Gastroesophageal sphincter (tissue), 4 donors: ENCODE measurements around the gene RAB3C. TPM values are rescaled to one million over a fixed set of nuclear protein-coding genes. Genes with fewer than 3 reads are reported as not detected.

Experiments
- ATAC-seq: fragments of 150-250 bp; one replicate; pipeline ENCODE4 v1.9.1; 2016; ENCODE audit warnings: mild to moderate bottlenecking, moderate library complexity
- H3K27ac ChIP-seq, 4 donors: fragments of 200-600 bp; sonication (generic) in 3 of 4; 1 replicate in 3 of 4; 2 replicates in 1 of 4; pipeline ENCODE4 v1.5.1; 2016 to 2019
- H3K27me3 ChIP-seq: fragments of 200-600 bp; sonication (generic); one replicate; pipeline ENCODE4 v1.5.1; 2019
- H3K36me3 ChIP-seq, 2 donors: fragments of 200-600 bp; sonication (generic); one replicate each; pipeline ENCODE4 v1.5.1; 2019; ENCODE audit warnings: control low read depth in 1 of 2
- H3K4me1 ChIP-seq, 3 donors: fragments of 200-600 bp; sonication (generic); 1 replicate in 2 of 3; 2 replicates in 1 of 3; pipeline ENCODE4 v1.5.1; 2016 to 2019; ENCODE audit warnings: control low read depth in 2 of 3
- H3K4me3 ChIP-seq, 2 donors: fragments of 200-600 bp; sonication (generic); one replicate each; pipeline ENCODE4 v1.5.1; 2019; ENCODE audit warnings: mild to moderate bottlenecking in 1 of 2, moderate library complexity in 1 of 2
- H3K9me3 ChIP-seq, 3 donors: fragments of 200-600 bp; sonication (generic); one replicate each; pipeline ENCODE4 v1.5.1; 2017 to 2019; ENCODE audit warnings: control low read depth in 2 of 3
- EP300 ChIP-seq: sonication (generic); formaldehyde crosslinking; IDR thresholded peaks from one replicate; pipeline ENCODE4 v1.6.1; 2017; ENCODE audit warnings: antibody characterized with exemption, mild to moderate bottlenecking
- POLR2A ChIP-seq, 2 donors: fragments of 450-650 bp; IDR thresholded peaks; one replicate each; pipeline ENCODE4 v1.6.1; 2017; ENCODE audit warnings: antibody characterized with exemption in 2 of 2, mild to moderate bottlenecking in 2 of 2, moderate library complexity in 1 of 2
- POLR2AphosphoS5 ChIP-seq: sonication (generic); formaldehyde crosslinking; IDR thresholded peaks from one replicate; pipeline ENCODE4 v1.6.1; 2017; ENCODE audit warnings: antibody characterized with exemption
- WGBS, 2 donors: methylation state at CpG; one replicate each; pipeline ENCODE4 v1.1.5; 2018; ENCODE audit warnings: low coverage in 1 of 2; 5-methylcytosine and 5-hydroxymethylcytosine counted together
- total RNA-seq, 4 donors: library from RNA; depleted of rRNA; stranded (reverse); fragments of >200 nt; gene quantifications; one replicate each; pipeline ENCODE4 v1.1.0, GENCODE V29; 2016
- TF ChIP-seq, protein P1 (sequence below), 4 experiments: fragments of 200-600 bp in 2 of 4; fragments of 450-650 bp in 2 of 4; sonication (generic) in 1 of 4; IDR thresholded peaks; one replicate each; pipeline ENCODE4 v1.5.1; 2017 to 2019; ENCODE audit warnings: antibody characterized with exemption in 4 of 4, mild to moderate bottlenecking in 2 of 4, moderate library complexity in 2 of 4

RAB3C gene
- total RNA-seq, 4 donors from 2014 or later: 0.16 to 3.5 (median 2.1) TPM

DNA sequence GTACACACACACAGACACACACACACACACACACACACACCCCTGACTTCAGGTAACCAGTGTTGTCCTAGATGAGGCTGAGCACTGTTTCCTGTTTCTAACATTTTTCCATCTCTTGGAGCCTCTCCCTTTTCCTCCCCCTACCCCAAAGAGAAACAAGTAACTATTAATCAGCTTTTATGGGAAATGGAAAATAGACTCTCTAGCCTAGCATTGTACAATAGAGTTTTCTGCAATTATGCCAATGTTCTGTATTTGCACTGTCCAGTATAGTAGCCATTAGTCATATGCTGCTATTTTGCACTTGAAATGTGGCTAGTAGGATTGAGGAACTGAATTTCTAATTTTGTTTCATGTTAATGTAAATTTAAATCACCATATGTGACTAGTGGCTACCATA, 33.1 kb downstream of the RAB3C start:
- no peaks in the 10 kb centered on the region for H3K27me3 ChIP-seq
- TF ChIP-seq POLR2A (IDR thresholded peaks at IDR 0.05): no peak
- TF ChIP-seq, protein P1, sequence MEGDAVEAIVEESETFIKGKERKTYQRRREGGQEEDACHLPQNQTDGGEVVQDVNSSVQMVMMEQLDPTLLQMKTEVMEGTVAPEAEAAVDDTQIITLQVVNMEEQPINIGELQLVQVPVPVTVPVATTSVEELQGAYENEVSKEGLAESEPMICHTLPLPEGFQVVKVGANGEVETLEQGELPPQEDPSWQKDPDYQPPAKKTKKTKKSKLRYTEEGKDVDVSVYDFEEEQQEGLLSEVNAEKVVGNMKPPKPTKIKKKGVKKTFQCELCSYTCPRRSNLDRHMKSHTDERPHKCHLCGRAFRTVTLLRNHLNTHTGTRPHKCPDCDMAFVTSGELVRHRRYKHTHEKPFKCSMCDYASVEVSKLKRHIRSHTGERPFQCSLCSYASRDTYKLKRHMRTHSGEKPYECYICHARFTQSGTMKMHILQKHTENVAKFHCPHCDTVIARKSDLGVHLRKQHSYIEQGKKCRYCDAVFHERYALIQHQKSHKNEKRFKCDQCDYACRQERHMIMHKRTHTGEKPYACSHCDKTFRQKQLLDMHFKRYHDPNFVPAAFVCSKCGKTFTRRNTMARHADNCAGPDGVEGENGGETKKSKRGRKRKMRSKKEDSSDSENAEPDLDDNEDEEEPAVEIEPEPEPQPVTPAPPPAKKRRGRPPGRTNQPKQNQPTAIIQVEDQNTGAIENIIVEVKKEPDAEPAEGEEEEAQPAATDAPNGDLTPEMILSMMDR (IDR thresholded peaks at IDR 0.05): no peak
- TF ChIP-seq POLR2AphosphoS5: no peak
- no peak for TF ChIP-seq EP300
- no peaks in the 10 kb centered on the region for H3K9me3 ChIP-seq
- no peak for ATAC-seq
- H3K36me3 ChIP-seq: no peaks in the 10 kb centered on the region
- no peak overlapping the region for H3K4me3 ChIP-seq
- no peaks in the 10 kb centered on the region for H3K4me1 ChIP-seq
- no peak overlapping the region for H3K27ac ChIP-seq

DNA sequence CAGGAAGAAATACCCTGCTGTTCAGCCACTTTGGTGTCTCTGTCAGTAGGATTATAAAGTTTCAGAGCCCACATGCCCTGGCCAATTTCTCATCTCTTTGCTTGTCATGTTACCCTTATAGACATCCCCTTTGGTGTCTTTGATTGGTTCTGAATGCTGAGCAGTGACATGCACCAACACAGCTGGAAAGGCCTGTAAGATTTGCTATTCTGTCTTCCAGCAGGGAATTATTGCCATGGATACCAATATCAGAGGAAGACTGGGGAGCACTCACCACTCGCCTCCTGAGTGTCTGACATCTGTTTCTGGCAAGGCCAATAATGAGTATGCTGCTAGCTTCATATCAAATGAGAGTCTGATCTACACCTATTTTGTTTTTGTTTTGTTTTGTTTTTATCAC, 34.4 kb downstream of the RAB3C start:
- no peak overlapping the region for H3K4me3 ChIP-seq
- no peaks in the 10 kb centered on the region for H3K9me3 ChIP-seq
- H3K27ac ChIP-seq: no peak overlapping the region
- H3K4me1 ChIP-seq: no peaks in the 10 kb centered on the region
- H3K27me3 ChIP-seq: no peaks in the 10 kb centered on the region
- ATAC-seq: no peak
- H3K36me3 ChIP-seq: no peaks in the 10 kb centered on the region
- 86% methylated on average over 1 of the region's 1 CpG; no CpG with 5 or more reads in 1 of the 2 donors for WGBS, 2 donors
- TF ChIP-seq EP300: no peak
- no peak for TF ChIP-seq POLR2AphosphoS5
- TF ChIP-seq POLR2A (IDR thresholded peaks at IDR 0.05): no peak
- TF ChIP-seq, protein P1 (IDR thresholded peaks at IDR 0.05): no peak

DNA sequence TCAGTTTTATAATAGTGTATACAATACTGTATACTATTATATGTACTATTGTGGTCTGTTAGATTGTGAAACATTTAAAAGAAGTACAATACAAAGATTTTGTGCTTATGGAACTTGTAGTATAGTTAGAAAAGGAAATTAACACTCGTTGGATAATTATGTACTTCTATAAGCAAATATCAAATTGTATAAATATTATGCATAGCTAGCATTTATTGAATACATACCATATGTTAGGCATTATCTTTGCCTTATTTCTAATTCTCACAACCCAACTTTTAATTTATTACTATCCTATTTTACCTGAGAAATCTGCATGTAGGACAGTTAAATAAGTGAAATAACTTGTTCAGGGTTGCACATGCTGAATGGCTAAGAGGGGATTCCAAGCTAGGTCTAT, 37.5 kb downstream of the RAB3C start:
- TF ChIP-seq POLR2A (IDR thresholded peaks at IDR 0.05) (no peak), EP300 (no peak)
- TF ChIP-seq, protein P1 (IDR thresholded peaks at IDR 0.05): no peak
- Histone ChIP-seq H3K36me3 (no peaks in the 10 kb centered on the region), H3K4me1 (no peaks in the 10 kb centered on the region), H3K27me3 (no peaks in the 10 kb centered on the region), H3K27ac (no peak overlapping the region), H3K4me3 (no peak overlapping the region), H3K9me3 (no peaks in the 10 kb centered on the region)
- no peak for ATAC-seq
- 61 to 90% methylated on average over 1 of the region's 1 CpG for WGBS, 2 donors

DNA sequence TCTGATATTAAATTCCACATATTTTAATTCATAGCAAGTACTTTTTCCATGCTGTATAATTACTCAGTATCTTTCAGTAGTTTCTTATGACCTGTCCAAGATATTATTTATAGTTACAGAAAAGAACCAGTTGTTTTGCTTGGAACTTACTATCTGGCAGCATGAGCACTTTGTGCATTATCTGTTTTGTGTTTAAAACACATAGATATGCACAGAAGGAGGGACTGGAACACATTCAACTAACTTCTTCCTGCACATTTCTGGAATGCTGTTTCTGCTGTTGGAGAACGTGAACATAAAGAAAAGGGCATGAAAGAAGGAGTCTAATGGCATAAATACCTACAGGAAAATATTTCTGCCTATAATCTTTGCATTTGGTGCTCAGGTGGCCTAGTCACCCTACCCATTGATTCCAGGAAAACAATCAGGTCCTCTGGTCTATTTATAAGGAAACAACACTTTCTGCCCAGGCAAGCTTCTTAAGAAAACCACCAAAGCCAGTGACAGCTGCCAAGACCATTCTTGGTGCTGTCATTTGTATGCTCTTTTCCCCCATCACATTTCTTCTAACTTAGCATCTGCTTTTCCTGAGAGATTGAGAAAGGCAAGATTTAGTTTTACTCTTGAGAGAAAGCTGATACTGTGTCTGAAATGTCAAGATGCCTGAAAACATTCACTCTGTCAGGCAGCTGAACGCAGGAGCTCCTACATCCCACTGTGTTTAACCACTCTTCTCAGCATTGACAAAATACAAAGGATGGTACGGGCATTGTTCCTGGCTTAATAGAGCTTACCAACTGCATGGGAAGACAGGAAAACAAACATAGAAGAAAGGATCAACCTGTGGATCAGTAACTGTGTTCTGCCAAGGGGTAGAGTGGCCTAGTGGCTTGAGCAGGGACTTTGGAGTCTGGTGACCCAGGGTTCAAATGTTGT, 40.3 kb downstream of the RAB3C start:
- no peaks in the 10 kb centered on the region for H3K36me3 ChIP-seq
- no peak for ATAC-seq
- no peaks in the 10 kb centered on the region for H3K4me1 ChIP-seq
- H3K9me3 ChIP-seq: no peaks in the 10 kb centered on the region
- H3K4me3 ChIP-seq: no peak overlapping the region
- H3K27me3 ChIP-seq: no peaks in the 10 kb centered on the region
- 49 to 73% methylated on average over 3 of the region's 3 CpGs for WGBS, 2 donors
- TF ChIP-seq POLR2AphosphoS5: no peak
- TF ChIP-seq POLR2A (IDR thresholded peaks at IDR 0.05): no peak
- no peak for TF ChIP-seq EP300
- TF ChIP-seq, protein P1 (IDR thresholded peaks at IDR 0.05): no peak
- H3K27ac ChIP-seq: no peak overlapping the region

DNA sequence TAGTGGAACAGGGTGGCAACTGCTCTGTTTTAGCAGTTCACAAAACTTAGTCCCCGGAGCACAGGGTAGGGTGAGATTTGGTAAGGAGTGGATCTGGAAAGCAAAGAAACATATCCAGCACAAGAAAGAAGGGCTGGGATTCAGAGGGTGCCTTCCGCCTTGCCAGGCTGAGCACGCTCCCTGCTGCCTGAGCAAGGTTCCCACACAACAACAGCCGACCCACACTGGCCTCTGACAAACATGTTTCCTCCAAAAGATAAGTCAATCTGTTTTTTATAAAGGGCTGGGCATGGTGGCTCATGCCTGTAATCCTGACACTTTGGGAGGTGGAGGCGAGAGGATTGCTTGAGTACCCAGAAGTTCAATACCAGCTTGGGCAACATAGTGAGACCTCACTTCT, 45.8 kb downstream of the RAB3C start:
- no peaks in the 10 kb centered on the region for H3K36me3 ChIP-seq
- TF ChIP-seq POLR2A (IDR thresholded peaks at IDR 0.05): no peak
- H3K9me3 ChIP-seq: no peaks in the 10 kb centered on the region
- no peak for ATAC-seq
- WGBS, 2 donors: 40 to 87% methylated on average over 1 to 4 of the region's 5 CpGs
- no peak overlapping the region for H3K27ac ChIP-seq
- H3K4me3 ChIP-seq: no peak overlapping the region
- H3K4me1 ChIP-seq: no peaks in the 10 kb centered on the region
- no peaks in the 10 kb centered on the region for H3K27me3 ChIP-seq
